22Rv1 (cell line): Measurements from ENCODE around the gene CLSTN2.

ENCODE experiments used
- CTCF ChIP-seq: fragments of 450-650 bp; IDR thresholded peaks from 2 replicates; pipeline ENCODE4 v1.5.1; 2017; ENCODE audit warnings: mild to moderate bottlenecking
- ZFX ChIP-seq: fragments of 450-650 bp; IDR thresholded peaks from 2 replicates; pipeline ENCODE4 v1.6.1; 2017; ENCODE audit warnings: antibody characterized with exemption, borderline replicate concordance

GRCh38 chr3:140076552-140076951, 141.6 kb downstream of the CLSTN2 start:
- TF ChIP-seq CTCF, result no peak
- no peak for TF ChIP-seq ZFX
